PFSK-1 (cell line): ENCODE results near the gene HPCAL1.

Experiments used
- FOXP2 ChIP-seq: optimal IDR thresholded peaks from 2 replicates; pipeline ENCODE3; 2011; ENCODE audit warnings: borderline replicate concordance, control low read depth, inconsistent platforms; ENCODE audit not compliant: insufficient read depth; ENCODE audit errors: extremely low read length, extremely low read depth
- POLR2AphosphoS5 ChIP-seq: IDR thresholded peaks from 2 replicates; pipeline ENCODE4 v1.6.1; 2012; ENCODE audit warnings: low read depth, mild to moderate bottlenecking, control low read depth, low read length, moderate library complexity
- SIN3A ChIP-seq: IDR thresholded peaks from 2 replicates; pipeline ENCODE4 v1.6.1; 2012; ENCODE audit warnings: mild to moderate bottlenecking, low read length, moderate library complexity, borderline replicate concordance; ENCODE audit not compliant: insufficient read depth
- TAF1 ChIP-seq: IDR thresholded peaks from 2 replicates; pipeline ENCODE4 v1.6.1; 2012; ENCODE audit warnings: low read length, control low read depth, borderline replicate concordance; ENCODE audit not compliant: insufficient read depth
- TF ChIP-seq, protein P1 (sequence below), 2 experiments: IDR thresholded peaks; 2 replicates each; pipeline versions ENCODE4 v1.6.1 to v1.8.0; 2011 to 2012; ENCODE audit warnings: low read depth in 2 of 2, low read length in 2 of 2, control low read depth in 1 of 2, inconsistent platforms in 1 of 2, mild to moderate bottlenecking in 1 of 2, moderate library complexity in 1 of 2; ENCODE audit not compliant: insufficient read depth in 1 of 2

HPCAL1 gene

DNA sequence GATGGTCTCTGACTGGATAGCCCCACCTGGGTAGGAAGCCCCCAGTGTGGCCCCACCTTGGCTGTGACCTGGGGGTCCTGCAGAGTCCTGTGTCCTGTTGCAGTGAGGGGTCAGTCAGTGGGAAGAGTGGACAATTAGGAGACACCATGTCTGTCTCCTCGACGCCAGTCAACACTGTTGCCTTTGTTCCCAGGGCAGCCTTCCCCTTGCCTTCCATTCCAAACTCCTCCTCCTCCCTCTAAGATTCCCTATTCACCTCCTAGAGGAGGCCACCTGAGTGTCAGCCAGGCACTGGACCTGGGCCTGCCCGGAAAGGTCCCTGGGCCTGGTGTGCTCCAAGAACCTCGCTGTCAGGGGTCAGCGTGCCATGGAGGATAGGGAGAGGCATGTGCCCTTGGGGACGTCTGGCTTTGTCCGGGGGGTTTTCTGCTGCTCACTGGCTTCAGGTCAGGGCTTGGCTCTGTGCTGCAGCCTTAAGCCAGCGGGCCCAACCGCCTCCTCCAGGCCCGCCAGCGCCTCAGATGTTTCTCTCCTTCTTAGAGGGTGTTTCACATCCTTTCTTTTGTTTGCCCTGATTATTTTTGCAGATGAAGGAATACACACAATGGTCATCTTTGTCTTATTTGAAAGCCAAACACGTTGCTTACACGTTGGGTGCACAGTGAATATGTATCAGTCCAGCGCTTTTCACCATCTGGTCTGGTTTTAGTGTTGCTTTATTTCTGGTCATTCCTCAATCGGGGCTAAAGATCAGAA is 68.9 kb downstream of the HPCAL1 start:
- TF ChIP-seq FOXP2 (no peak), POLR2AphosphoS5 (no peak), TAF1 (no peak), SIN3A (no peak)
- TF ChIP-seq, protein P1, sequence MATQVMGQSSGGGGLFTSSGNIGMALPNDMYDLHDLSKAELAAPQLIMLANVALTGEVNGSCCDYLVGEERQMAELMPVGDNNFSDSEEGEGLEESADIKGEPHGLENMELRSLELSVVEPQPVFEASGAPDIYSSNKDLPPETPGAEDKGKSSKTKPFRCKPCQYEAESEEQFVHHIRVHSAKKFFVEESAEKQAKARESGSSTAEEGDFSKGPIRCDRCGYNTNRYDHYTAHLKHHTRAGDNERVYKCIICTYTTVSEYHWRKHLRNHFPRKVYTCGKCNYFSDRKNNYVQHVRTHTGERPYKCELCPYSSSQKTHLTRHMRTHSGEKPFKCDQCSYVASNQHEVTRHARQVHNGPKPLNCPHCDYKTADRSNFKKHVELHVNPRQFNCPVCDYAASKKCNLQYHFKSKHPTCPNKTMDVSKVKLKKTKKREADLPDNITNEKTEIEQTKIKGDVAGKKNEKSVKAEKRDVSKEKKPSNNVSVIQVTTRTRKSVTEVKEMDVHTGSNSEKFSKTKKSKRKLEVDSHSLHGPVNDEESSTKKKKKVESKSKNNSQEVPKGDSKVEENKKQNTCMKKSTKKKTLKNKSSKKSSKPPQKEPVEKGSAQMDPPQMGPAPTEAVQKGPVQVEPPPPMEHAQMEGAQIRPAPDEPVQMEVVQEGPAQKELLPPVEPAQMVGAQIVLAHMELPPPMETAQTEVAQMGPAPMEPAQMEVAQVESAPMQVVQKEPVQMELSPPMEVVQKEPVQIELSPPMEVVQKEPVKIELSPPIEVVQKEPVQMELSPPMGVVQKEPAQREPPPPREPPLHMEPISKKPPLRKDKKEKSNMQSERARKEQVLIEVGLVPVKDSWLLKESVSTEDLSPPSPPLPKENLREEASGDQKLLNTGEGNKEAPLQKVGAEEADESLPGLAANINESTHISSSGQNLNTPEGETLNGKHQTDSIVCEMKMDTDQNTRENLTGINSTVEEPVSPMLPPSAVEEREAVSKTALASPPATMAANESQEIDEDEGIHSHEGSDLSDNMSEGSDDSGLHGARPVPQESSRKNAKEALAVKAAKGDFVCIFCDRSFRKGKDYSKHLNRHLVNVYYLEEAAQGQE (IDR thresholded peaks at IDR 0.05; ENCODE audit: insufficient read depth in 1 of 2, low read depth in 2 of 2, low read length in 2 of 2) = no peak

DNA sequence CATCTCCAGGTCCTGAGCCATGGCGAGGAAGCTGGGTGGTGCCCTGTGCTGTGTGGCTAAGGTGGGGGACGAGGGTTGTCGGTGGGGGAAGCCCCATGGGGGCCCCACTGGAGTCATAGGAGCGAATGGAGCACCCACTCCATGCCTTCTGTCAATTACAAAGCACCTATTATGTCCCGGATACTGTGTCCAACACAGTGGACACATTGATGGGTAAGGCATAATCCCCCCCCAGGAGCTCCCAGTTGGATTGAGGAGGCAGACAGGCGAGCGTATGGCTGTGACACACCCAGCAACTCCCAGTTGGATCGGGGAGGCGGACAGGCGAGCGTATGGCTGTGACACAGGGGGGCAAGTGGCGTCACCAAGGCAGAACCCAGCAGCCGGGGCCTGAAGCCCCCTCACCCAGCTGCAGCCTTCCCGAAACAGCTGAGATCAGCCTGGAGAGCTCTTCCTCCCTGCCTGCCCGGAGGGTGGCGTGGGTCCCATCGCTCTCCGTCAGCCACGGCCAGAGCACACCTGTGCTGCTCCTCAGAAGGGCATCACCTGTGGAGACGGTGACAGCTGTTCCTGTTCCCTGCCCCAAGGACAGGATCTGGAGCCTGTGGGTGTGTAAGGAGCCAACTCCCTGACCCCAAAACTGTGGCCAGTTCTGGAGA is 69.6 kb downstream of the HPCAL1 start:
- TF ChIP-seq, protein P1 (IDR thresholded peaks at IDR 0.05; ENCODE audit: insufficient read depth in 1 of 2, low read depth in 2 of 2, low read length in 2 of 2) = no peak
- TF ChIP-seq SIN3A (no peak), POLR2AphosphoS5 (no peak), FOXP2 (no peak), TAF1 (no peak)

DNA sequence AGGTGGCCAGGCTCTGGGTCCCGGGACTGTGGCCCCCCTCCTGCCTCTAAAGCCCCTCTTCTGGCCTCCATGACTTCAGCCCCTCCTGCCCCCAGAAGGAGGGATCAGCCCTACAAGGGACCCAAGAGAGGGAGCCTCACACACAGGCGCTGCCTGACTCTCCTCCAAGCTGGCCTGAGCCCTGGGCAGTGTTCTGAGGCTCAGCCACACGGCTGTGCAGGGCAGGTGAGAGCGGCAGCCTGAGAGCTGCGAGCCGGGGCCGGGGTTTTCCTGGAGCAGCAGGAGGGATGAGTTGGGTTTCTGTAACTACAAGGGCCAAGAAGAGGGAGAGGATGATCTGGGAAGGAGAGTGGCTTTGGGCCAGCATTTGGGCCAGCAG is 70.1 kb downstream of the HPCAL1 start:
- TF ChIP-seq SIN3A = no peak
- TF ChIP-seq POLR2AphosphoS5 = no peak
- TF ChIP-seq, protein P1 (IDR thresholded peaks at IDR 0.05; ENCODE audit: insufficient read depth in 1 of 2, low read depth in 2 of 2, low read length in 2 of 2) = no peak
- no peak for TF ChIP-seq FOXP2
- no peak for TF ChIP-seq TAF1

DNA sequence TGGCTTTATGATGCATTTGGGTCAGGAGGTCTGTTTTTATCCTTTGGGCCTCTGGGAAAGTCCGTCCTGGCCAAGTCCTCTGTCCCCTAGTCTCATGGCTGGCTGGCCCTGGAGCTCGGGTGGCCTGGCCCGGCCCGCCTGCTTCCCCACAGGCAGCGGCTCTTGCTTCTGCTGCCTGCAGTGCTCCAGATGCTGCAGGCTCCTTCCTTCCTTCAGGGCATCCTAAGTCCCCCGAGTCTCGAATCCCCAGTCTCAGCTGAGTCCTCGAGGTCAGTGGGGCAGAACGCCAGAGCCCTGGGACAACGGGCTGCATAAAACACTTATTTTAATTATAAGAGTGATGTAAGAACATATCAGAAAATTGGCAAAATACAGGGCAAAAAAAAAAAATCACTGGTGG is 71.2 kb downstream of the HPCAL1 start:
- TF ChIP-seq FOXP2 (no peak), TAF1 (no peak), SIN3A (no peak), POLR2AphosphoS5 (no peak)
- TF ChIP-seq, protein P1 (IDR thresholded peaks at IDR 0.05; ENCODE audit: insufficient read depth in 1 of 2, low read depth in 2 of 2, low read length in 2 of 2) = no peak
